Right lobe of liver (tissue), 4 donors: ENCODE results near the gene NEK2.

Source experiments
- CTCF ChIP-seq, 4 donors: fragments of 200-600 bp in 3 of 4; fragments of 450-650 bp in 1 of 4; IDR thresholded peaks; one replicate each; pipeline versions ENCODE4 v1.5.1 to v1.8.0; 2016 to 2022; ENCODE audit warnings: antibody characterized with exemption in 4 of 4, mild to moderate bottlenecking in 2 of 4
- POLR2A ChIP-seq: fragments of 450-650 bp; IDR thresholded peaks from one replicate; pipeline ENCODE4 v1.6.1; 2017; ENCODE audit warnings: antibody characterized with exemption, mild to moderate bottlenecking
- donor health status: DM: no; HTN: no; CAD: no.
- donor health status: DM: no; HTN: no; CAD: no.
- donor health status: DM: no; HTN: yes; CAD: no.

- TF ChIP-seq CTCF (IDR thresholded peaks at IDR 0.05) (no peak), POLR2A (no peak)
Measured at GRCh38 chr1:211641044-211641800, 34.2 kb downstream of the NEK2 start.
